GM21825 (cell line): ENCODE measurements around the gene SALL1.

Experiments used
- ATAC-seq: cut with Tn5 transposase; IDR thresholded peaks from one replicate; pipeline ENCODE4 v1.9.1; 2021; ENCODE audit warnings: mild to moderate bottlenecking, moderate library complexity; ENCODE audit not compliant: unreplicated experiment

The SALL1 gene

GRCh38 chr16:51150888-51151320, at the start of gene SALL1:
Gene SALL1 (minus strand): TSS chr16:51151270. CDS start chr16:51151241, 29 bp downstream.
- no peak for ATAC-seq

- ATAC-seq: no peak
Measured at GRCh38 chr16:51200793-51201192, 49.7 kb upstream of the SALL1 start.

GRCh38 chr16:51197953-51198748, 47.1 kb upstream of the SALL1 start:
- no peak for ATAC-seq

- ATAC-seq: no peak
Measured at GRCh38 chr16:51193879-51194278, 42.8 kb upstream of the SALL1 start.

- ATAC-seq: no peak
Measured at GRCh38 chr16:51184702-51185433, 33.8 kb upstream of the SALL1 start.

GRCh38 chr16:51181503-51181811, 30.4 kb upstream of the SALL1 start:
- no peak for ATAC-seq

GRCh38 chr16:51180719-51181502, 29.8 kb upstream of the SALL1 start:
- ATAC-seq: no peak

- ATAC-seq: no peak
Measured at GRCh38 chr16:51175081-51175480, 24.0 kb upstream of the SALL1 start.

- no peak for ATAC-seq
Measured at GRCh38 chr16:51172368-51172767, 21.3 kb upstream of the SALL1 start.

- ATAC-seq: no peak
Measured at GRCh38 chr16:51168755-51169154, 17.7 kb upstream of the SALL1 start.

GRCh38 chr16:51167170-51167895, 16.3 kb upstream of the SALL1 start:
- no peak for ATAC-seq

GRCh38 chr16:51166541-51166940, 15.5 kb upstream of the SALL1 start:
- no peak for ATAC-seq

- ATAC-seq: no peak
Measured at GRCh38 chr16:51166091-51166490, 15.0 kb upstream of the SALL1 start.

- no peak for ATAC-seq
Measured at GRCh38 chr16:51165043-51165442, 14.0 kb upstream of the SALL1 start.

- ATAC-seq: no peak
Measured at GRCh38 chr16:51164574-51164973, 13.5 kb upstream of the SALL1 start.

- no peak for ATAC-seq
Measured at GRCh38 chr16:51163894-51164566, 13.0 kb upstream of the SALL1 start.

GRCh38 chr16:51163366-51163765, 12.3 kb upstream of the SALL1 start:
- ATAC-seq: no peak

- ATAC-seq: no peak
Measured at GRCh38 chr16:51161440-51162195, 10.5 kb upstream of the SALL1 start.

GRCh38 chr16:51159865-51160264, 8.8 kb upstream of the SALL1 start:
- ATAC-seq: no peak

GRCh38 chr16:51159296-51159695, 8.2 kb upstream of the SALL1 start:
- no peak for ATAC-seq
